ENCODE data around the gene ALOXE3.
"Not testable (repeated sequence)": the region's sequence is repeated elsewhere in the genome, so short reads cannot be mapped to it uniquely, and the experiment has no call there.

The ALOXE3 gene

GRCh38 chr17:8119581-8120519, 1.5 kb upstream of the ALOXE3 start:
- no peaks in the 10 kb centered on the region for H3K9me3 ChIP-seq (ENCODE audit: control insufficient read depth, low read length)
- peak overlapping the region; percentile 66 for H3K4me3 ChIP-seq (ENCODE audit: extremely low read depth, insufficient read depth, low read length, poor library complexity, severe bottlenecking)
- H3K4me1 ChIP-seq (ENCODE audit: control insufficient read depth, insufficient read depth, low read length, poor library complexity, severe bottlenecking), result peaks cover 20% of the 10 kb centered on the region
- no peaks in the 10 kb centered on the region for H3K36me3 ChIP-seq (ENCODE audit: control insufficient read depth, insufficient read depth, low read length)
- 1% methylated on average over 14 to 17 of the region's 28 CpGs for WGBS, 2 experiments (ENCODE audit: insufficient coverage in 2 of 2)
- H3K27ac ChIP-seq (ENCODE audit: low read depth, low read length, severe bottlenecking), result no peak overlapping the region

- H3K4me1 ChIP-seq (ENCODE audit: control insufficient read depth, insufficient read depth, low read length, poor library complexity, severe bottlenecking), result peaks cover 11% of the 10 kb centered on the region
Measured at GRCh38 chr17:8118769-8119580, 661 bp upstream of the ALOXE3 start.

GRCh38 chr17:8117367-8117979, 841 bp downstream of the ALOXE3 start:
- WGBS, 2 experiments (ENCODE audit: insufficient coverage in 2 of 2), result 5 to 7% methylated on average over 14 to 15 of the region's 18 CpGs
- peaks cover 3% of the 10 kb centered on the region for H3K4me1 ChIP-seq (ENCODE audit: control insufficient read depth, insufficient read depth, low read length, poor library complexity, severe bottlenecking)
- H3K36me3 ChIP-seq (ENCODE audit: control insufficient read depth, insufficient read depth, low read length), result no peaks in the 10 kb centered on the region
- no peaks in the 10 kb centered on the region for H3K9me3 ChIP-seq (ENCODE audit: control insufficient read depth, low read length)
- H3K27ac ChIP-seq (ENCODE audit: low read depth, low read length, severe bottlenecking), result no peak overlapping the region
- H3K4me3 ChIP-seq (ENCODE audit: extremely low read depth, insufficient read depth, low read length, poor library complexity, severe bottlenecking), result peak overlapping the region; percentile 51

More at GRCh38 chr17:8118769-8119580, 661 bp upstream of the ALOXE3 start:
- peak overlapping the region; percentile 51 for H3K4me3 ChIP-seq (ENCODE audit: extremely low read depth, insufficient read depth, low read length, poor library complexity, severe bottlenecking)
- H3K36me3 ChIP-seq (ENCODE audit: control insufficient read depth, insufficient read depth, low read length), result no peaks in the 10 kb centered on the region
- peak overlapping the region; percentile 23 for H3K27ac ChIP-seq (ENCODE audit: low read depth, low read length, severe bottlenecking)
- WGBS, 2 experiments (ENCODE audit: insufficient coverage in 2 of 2), result 0% methylated on average over 27 to 30 of the region's 38 CpGs
- H3K9me3 ChIP-seq (ENCODE audit: control insufficient read depth, low read length), result no peaks in the 10 kb centered on the region

- H3K4me3 ChIP-seq (ENCODE audit: extremely low read depth, insufficient read depth, low read length, poor library complexity, severe bottlenecking), result no peak overlapping the region
- no peaks in the 10 kb centered on the region for H3K36me3 ChIP-seq (ENCODE audit: control insufficient read depth, insufficient read depth, low read length)
- no peak overlapping the region for H3K27ac ChIP-seq (ENCODE audit: low read depth, low read length, severe bottlenecking)
- H3K9me3 ChIP-seq (ENCODE audit: control insufficient read depth, low read length), result no peaks in the 10 kb centered on the region
- 69 to 79% methylated on average over 17 to 18 of the region's 18 CpGs for WGBS, 2 experiments (ENCODE audit: insufficient coverage in 2 of 2)
- H3K4me1 ChIP-seq (ENCODE audit: control insufficient read depth, insufficient read depth, low read length, poor library complexity, severe bottlenecking), result peaks cover 3% of the 10 kb centered on the region
Measured at GRCh38 chr17:8116776-8117175, 1.5 kb downstream of the ALOXE3 start.

GRCh38 chr17:8110907-8111306, 7.4 kb downstream of the ALOXE3 start:
- H3K9me3 ChIP-seq (ENCODE audit: control insufficient read depth, low read length), result no peaks in the 10 kb centered on the region
- peaks cover 5% of the 10 kb centered on the region for H3K4me1 ChIP-seq (ENCODE audit: control insufficient read depth, insufficient read depth, low read length, poor library complexity, severe bottlenecking)
- no peak overlapping the region for H3K27ac ChIP-seq (ENCODE audit: low read depth, low read length, severe bottlenecking)
- 89 to 91% methylated on average over 6 of the region's 6 CpGs for WGBS, 2 experiments (ENCODE audit: insufficient coverage in 2 of 2)
- H3K36me3 ChIP-seq (ENCODE audit: control insufficient read depth, insufficient read depth, low read length), result no peaks in the 10 kb centered on the region
- no peak overlapping the region for H3K4me3 ChIP-seq (ENCODE audit: extremely low read depth, insufficient read depth, low read length, poor library complexity, severe bottlenecking)

- Histone ChIP-seq H3K4me3 (ENCODE audit: extremely low read depth, insufficient read depth, low read length, poor library complexity, severe bottlenecking) (no peak overlapping the region), H3K9me3 (ENCODE audit: control insufficient read depth, low read length) (no peaks in the 10 kb centered on the region), H3K27ac (ENCODE audit: low read depth, low read length, severe bottlenecking) (no peak overlapping the region), H3K4me1 (ENCODE audit: control insufficient read depth, insufficient read depth, low read length, poor library complexity, severe bottlenecking) (peaks cover 5% of the 10 kb centered on the region), H3K36me3 (ENCODE audit: control insufficient read depth, insufficient read depth, low read length) (no peaks in the 10 kb centered on the region)
- WGBS, 2 experiments (ENCODE audit: insufficient coverage in 2 of 2), result 26 to 40% methylated on average over 7 to 10 of the region's 10 CpGs
Measured at GRCh38 chr17:8110456-8110804, 7.9 kb downstream of the ALOXE3 start.

GRCh38 chr17:8109661-8110455, 8.5 kb downstream of the ALOXE3 start:
- Histone ChIP-seq H3K36me3 (ENCODE audit: control insufficient read depth, insufficient read depth, low read length) (no peaks in the 10 kb centered on the region), H3K4me3 (ENCODE audit: extremely low read depth, insufficient read depth, low read length, poor library complexity, severe bottlenecking) (no peak overlapping the region), H3K9me3 (ENCODE audit: control insufficient read depth, low read length) (no peaks in the 10 kb centered on the region), H3K4me1 (ENCODE audit: control insufficient read depth, insufficient read depth, low read length, poor library complexity, severe bottlenecking) (peaks cover 5% of the 10 kb centered on the region), H3K27ac (ENCODE audit: low read depth, low read length, severe bottlenecking) (no peak overlapping the region)
- WGBS, 2 experiments (ENCODE audit: insufficient coverage in 2 of 2), result 29 to 39% methylated on average over 48 to 54 of the region's 63 CpGs

- H3K4me3 ChIP-seq (ENCODE audit: extremely low read depth, insufficient read depth, low read length, poor library complexity, severe bottlenecking), result no peak overlapping the region
- H3K27ac ChIP-seq (ENCODE audit: low read depth, low read length, severe bottlenecking), result no peak overlapping the region
- H3K4me1 ChIP-seq (ENCODE audit: control insufficient read depth, insufficient read depth, low read length, poor library complexity, severe bottlenecking), result peaks cover 5% of the 10 kb centered on the region
- H3K36me3 ChIP-seq (ENCODE audit: control insufficient read depth, insufficient read depth, low read length), result no peaks in the 10 kb centered on the region
- H3K9me3 ChIP-seq (ENCODE audit: control insufficient read depth, low read length), result no peaks in the 10 kb centered on the region
- WGBS, 2 experiments (ENCODE audit: insufficient coverage in 2 of 2), result 91 to 92% methylated on average over 31 to 32 of the region's 33 CpGs
Measured at GRCh38 chr17:8108972-8109660, 9.2 kb downstream of the ALOXE3 start.

GRCh38 chr17:8106980-8107379, 11.3 kb downstream of the ALOXE3 start:
- H3K9me3 ChIP-seq (ENCODE audit: control insufficient read depth, low read length); H3K27ac ChIP-seq (ENCODE audit: low read depth, low read length, severe bottlenecking); H3K36me3 ChIP-seq (ENCODE audit: control insufficient read depth, insufficient read depth, low read length); H3K4me3 ChIP-seq (ENCODE audit: extremely low read depth, insufficient read depth, low read length, poor library complexity, severe bottlenecking); H3K4me1 ChIP-seq (ENCODE audit: control insufficient read depth, insufficient read depth, low read length, poor library complexity, severe bottlenecking): not testable (repeated sequence)
- WGBS, 2 experiments (ENCODE audit: insufficient coverage in 2 of 2), result 69 to 90% methylated on average over 4 of the region's 4 CpGs
